Endothelial cell of umbilical vein (primary cell): Measurements from ENCODE around the gene ADI1. TPM values are rescaled to one million over a fixed set of nuclear protein-coding genes. Genes with fewer than 3 reads are reported as not detected.

Source experiments
- BruUV-seq: library from RNA; stranded (reverse); fragments of 400-500 nt; replicated peaks from 2 replicates; lab custom pipeline; 2021; lab: Mats Ljungman, UMichigan
- CTCF ChIA-PET: fragments of 300-600, 350-600 bp; sonication (Branson Sonifier 250); formaldehyde crosslinking; loops from one replicate; lab custom pipeline; 2021; ENCODE audit warnings: antibody characterized with exemption, inconsistent platforms; lab: Charles Lee
- POLR2A ChIA-PET: fragments of 300-600, 350-600 bp; sonication (Branson Sonifier 250); formaldehyde crosslinking; loops from one replicate; lab custom pipeline; 2021; ENCODE audit warnings: antibody characterized with exemption, inconsistent platforms; lab: Charles Lee
- DNase-seq: peaks from one replicate; pipeline ENCODE4 v3.0.0-alpha.2; 2011; ENCODE audit warnings: low read depth, low spot score
- FAIRE-seq: peaks from 2 replicates; lab custom pipeline; 2011; peaks lifted over from hg19 to GRCh38; lab: Jason Lieb, UNC
- H2AFZ ChIP-seq: 2 replicates; pipeline ENCODE4 v1.6.0; 2012; ENCODE audit warnings: low read depth, low read length, control low read depth, inconsistent platforms
- H3K27ac ChIP-seq: 2 replicates; pipeline ENCODE4 v1.5.1; 2011; ENCODE audit warnings: low read depth, mild to moderate bottlenecking, control low read depth, low read length, moderate library complexity; ENCODE audit not compliant: insufficient read depth
- H3K27me3 ChIP-seq, 2 experiments: 2 replicates each; pipeline versions ENCODE4 v1.6.0 to v1.6.1; 2011; ENCODE audit warnings: low read length in 2 of 2, mixed read lengths in 1 of 2; ENCODE audit not compliant: control insufficient read depth in 2 of 2, insufficient read depth in 2 of 2
- H3K36me3 ChIP-seq, 2 experiments: 2 replicates in 1 of 2; 3 replicates in 1 of 2; pipeline ENCODE4 v1.5.1; 2011; ENCODE audit warnings: low read length in 2 of 2, mild to moderate bottlenecking in 1 of 2, moderate library complexity in 1 of 2; ENCODE audit not compliant: control insufficient read depth in 2 of 2, insufficient read depth in 2 of 2; ENCODE audit errors: extremely low read depth in 1 of 2
- H3K4me1 ChIP-seq: 3 replicates; pipeline ENCODE4 v1.5.1; 2011; ENCODE audit warnings: mild to moderate bottlenecking, low read length; ENCODE audit not compliant: control insufficient read depth, insufficient read depth; ENCODE audit errors: extremely low read depth
- H3K4me2 ChIP-seq: 2 replicates; pipeline ENCODE4 v1.6.1; 2011; ENCODE audit warnings: low read length, control low read depth, mixed read lengths; ENCODE audit not compliant: insufficient read depth
- H3K4me3 ChIP-seq, 3 experiments: fragments of 200-600 bp in 1 of 3; sonication (generic), shearing (Covaris generic) in 1 of 3; replicated peaks in 1 of 3; 2 replicates each; pipeline ENCODE4 v1.5.1; 2011 to 2016; ENCODE audit warnings: control low read depth in 3 of 3, low read length in 3 of 3, mild to moderate bottlenecking in 2 of 3, inconsistent platforms in 1 of 3, low read depth in 1 of 3, moderate library complexity in 1 of 3; ENCODE audit not compliant: insufficient read depth in 1 of 3
- H3K79me2 ChIP-seq: 2 replicates; pipeline ENCODE4 v1.6.0; 2012; ENCODE audit warnings: low read length, inconsistent platforms; ENCODE audit not compliant: control insufficient read depth, insufficient read depth
- H3K9ac ChIP-seq: replicated peaks from 2 replicates; pipeline ENCODE3; 2011; ENCODE audit warnings: low read length, control low read depth; ENCODE audit not compliant: insufficient read depth; ENCODE audit errors: extremely low read depth
- H3K9me1 ChIP-seq: replicated peaks from 3 replicates; pipeline ENCODE4 v1.6.0; 2011; ENCODE audit warnings: mild to moderate bottlenecking, low read length; ENCODE audit not compliant: control insufficient read depth, insufficient read depth; ENCODE audit errors: extremely low read depth
- H3K9me3 ChIP-seq: replicated peaks from 2 replicates; pipeline ENCODE4 v1.5.1; 2012; ENCODE audit warnings: low read length, inconsistent platforms; ENCODE audit not compliant: control insufficient read depth, insufficient read depth
- H4K20me1 ChIP-seq: replicated peaks from 2 replicates; pipeline ENCODE3; 2011; ENCODE audit warnings: mild to moderate bottlenecking, low read length; ENCODE audit not compliant: control insufficient read depth, insufficient read depth; ENCODE audit errors: extremely low read depth
- CTCF ChIP-seq, 2 donors: IDR thresholded peaks; 1 replicate in 1 of 2; 2 replicates in 1 of 2; pipeline ENCODE4 v1.5.1; 2011; ENCODE audit warnings: low read length in 2 of 2, mild to moderate bottlenecking in 2 of 2, moderate library complexity in 2 of 2, control low read depth in 1 of 2, inconsistent platforms in 1 of 2, low read depth in 1 of 2; ENCODE audit not compliant: insufficient read depth in 1 of 2; ENCODE audit errors: extremely low read depth in 1 of 2
- EZH2 ChIP-seq: IDR thresholded peaks from 2 replicates; pipeline ENCODE4 v1.6.1; 2012; ENCODE audit warnings: borderline replicate concordance, low read depth, mild to moderate bottlenecking, moderate library complexity, low read length, inconsistent platforms; ENCODE audit not compliant: severe bottlenecking
- FOS ChIP-seq: IDR thresholded peaks from 2 replicates; pipeline ENCODE4 v1.6.1; 2011; ENCODE audit warnings: mild to moderate bottlenecking, low read length, moderate library complexity, borderline replicate concordance; ENCODE audit not compliant: insufficient read depth
- JUN ChIP-seq: IDR thresholded peaks from 2 replicates; pipeline ENCODE4 v1.6.1; 2011; ENCODE audit warnings: borderline replicate concordance, low read depth; ENCODE audit not compliant: insufficient read length, insufficient read depth
- MAX ChIP-seq: IDR thresholded peaks from 2 replicates; pipeline ENCODE4 v1.6.1; 2011; ENCODE audit not compliant: insufficient read depth, insufficient read length
- MYC ChIP-seq: IDR thresholded peaks from one replicate; pipeline ENCODE4 v1.6.1; 2011; ENCODE audit warnings: mild to moderate bottlenecking, low read depth, low read length
- POLR2A ChIP-seq: IDR thresholded peaks from 2 replicates; pipeline ENCODE4 v1.6.1; 2012; ENCODE audit warnings: low read depth, mild to moderate bottlenecking, control low read depth, low read length
- dilution Hi-C: fragments of 300-500 bp; cut with MboI; formaldehyde crosslinking; loops from one replicate; pipeline ENCODE4 v1.15.0; 2019; ENCODE audit warnings: low sequenced_read_pairs; ENCODE audit not compliant: extremely low pct_ligation_motif_present
- intact Hi-C: fragments of 100-400 bp; cut with micrococcal nuclease; formaldehyde crosslinking; loops from one replicate; pipeline ENCODE4 v1.10.0; 2022
- polyA plus RNA-seq, 4 experiments: library from polyadenylated mRNA; depleted of rRNA in 3 of 4; stranded (reverse) in 3 of 4; unstranded in 1 of 4; fragments of >200 nt; gene quantifications; 2 replicates each; pipeline versions ENCODE4 v1.2.1 to v1.2.3, GENCODE V29; 2011 to 2012; ENCODE audit warnings: missing spikeins in 1 of 4
- total RNA-seq: library from RNA; stranded (reverse); gene quantifications from 2 replicates; pipeline ENCODE4 v1.2.3, GENCODE V29; 2021

ADI1 gene
- total and polyA plus RNA-seq, 2 donors (not counting 3 experiments of a cell fraction or from before 2014, with no cell fraction given): 38.6 to 49.7 TPM

- ChIA-PET CTCF (no interaction called here), POLR2A (no interaction called here)
- no TSS peak for BruUV-seq
- Histone ChIP-seq H3K9ac (no peak overlapping the region), H4K20me1 (no peaks in the 10 kb centered on the region), H2AFZ (no peak overlapping the region), H3K9me1 (no peaks in the 10 kb centered on the region), H3K79me2 (no peaks in the 10 kb centered on the region), H3K4me2 (no peak overlapping the region), H3K27me3 (no peaks in the 10 kb centered on the region), H3K4me3 (no peak overlapping the region), H3K36me3 (peaks cover 0 to 25% of the 10 kb centered on the region in 2 experiments), H3K27ac (no peak overlapping the region), H3K9me3 (no peaks in the 10 kb centered on the region), H3K4me1 (no peaks in the 10 kb centered on the region)
- no peak for FAIRE-seq
- intact Hi-C loops (no loop called here), dilution Hi-C loops (no loop called here)
- DNase-seq: no peak
- no peak for TF ChIP-seq JUN
- TF ChIP-seq MAX: no peak
- TF ChIP-seq FOS: no peak
- TF ChIP-seq POLR2A: no peak
- TF ChIP-seq MYC: no peak
- TF ChIP-seq EZH2: no peak
- no peak for TF ChIP-seq CTCF (IDR thresholded peaks at IDR 0.05; ENCODE audit: extremely low read depth in 1 of 2, insufficient read depth in 1 of 2, low read depth in 1 of 2, low read length in 2 of 2)
Measured at GRCh38 chr2:3469486-3469885, 49.8 kb downstream of the ADI1 start.
